ENCODE measurements around the gene PXK.

GRCh38 chr3:58366699-58367098, 34.0 kb downstream of the PXK start:
- TF ChIP-seq POLR2A (IDR thresholded peaks at IDR 0.05), result no peak
- no peak for TF ChIP-seq CTCF (IDR thresholded peaks at IDR 0.05)
